NCI-H2196 treated with DMSO at 0.1 percent for 48 hours (cell line): Measurements from ENCODE around the gene SIRPG.
"Not testable (repeated sequence)": the region's sequence is repeated elsewhere in the genome, so short reads cannot be mapped to it uniquely, and the experiment has no call there.

Source experiments
- DNase-seq: peaks from one replicate; lab custom pipeline; 2025; ENCODE audit not compliant: unreplicated experiment; lab: John Stamatoyannopoulos, UW

SIRPG gene

DNA sequence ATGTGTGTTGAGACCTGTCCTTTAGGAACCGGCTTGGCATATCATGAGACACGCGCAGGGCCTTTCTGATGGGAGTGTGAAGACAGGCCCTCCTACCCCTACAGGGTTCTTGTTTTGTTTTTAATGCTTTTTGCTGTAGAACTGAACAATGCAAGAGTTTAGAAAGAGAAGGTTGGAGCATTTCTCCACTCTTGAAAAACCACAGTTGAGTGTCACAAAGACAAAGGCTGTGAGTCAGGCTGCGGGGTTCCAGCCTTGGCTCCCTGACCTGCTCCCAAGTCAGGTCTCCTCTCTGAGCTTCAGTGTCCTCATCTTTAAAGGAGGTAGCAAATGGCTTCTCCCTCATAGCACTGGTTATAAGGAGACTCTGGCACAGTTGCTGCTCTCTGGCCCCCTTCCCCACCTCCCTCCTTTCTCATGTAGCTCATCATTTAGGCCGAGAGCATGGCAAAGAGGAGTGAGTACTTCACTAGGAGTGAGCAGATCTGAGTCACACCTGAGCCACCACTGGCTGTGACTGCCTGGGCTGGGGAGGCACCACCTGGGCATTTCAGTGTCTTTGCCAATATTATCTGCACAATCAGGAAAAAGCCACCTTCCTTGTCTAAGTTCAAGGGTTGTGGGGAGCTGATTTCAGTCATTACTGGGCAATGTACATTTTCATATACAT is 48.8 kb downstream of the SIRPG start:
- DNase-seq, result not testable (repeated sequence)

DNA sequence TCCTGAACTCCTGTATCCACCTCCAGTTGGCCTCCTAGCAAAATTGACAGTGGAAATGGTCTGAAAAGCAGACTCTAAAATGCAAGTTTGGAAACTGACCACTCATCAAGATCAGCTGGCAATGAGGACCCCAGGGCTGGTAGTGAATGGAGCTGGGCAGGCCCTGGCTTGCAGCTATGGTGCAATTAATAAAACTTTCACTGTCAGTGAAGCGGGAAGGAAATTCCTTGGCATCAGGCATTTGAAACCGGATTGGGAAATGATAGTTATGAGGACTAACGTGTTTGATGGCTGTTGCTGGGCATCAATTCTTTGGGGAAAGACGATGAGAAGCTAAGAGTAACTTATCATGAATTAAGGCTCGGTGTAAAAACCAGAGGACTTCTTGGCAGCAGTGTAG is 56.8 kb downstream of the SIRPG start:
- DNase-seq, result no peak

DNA sequence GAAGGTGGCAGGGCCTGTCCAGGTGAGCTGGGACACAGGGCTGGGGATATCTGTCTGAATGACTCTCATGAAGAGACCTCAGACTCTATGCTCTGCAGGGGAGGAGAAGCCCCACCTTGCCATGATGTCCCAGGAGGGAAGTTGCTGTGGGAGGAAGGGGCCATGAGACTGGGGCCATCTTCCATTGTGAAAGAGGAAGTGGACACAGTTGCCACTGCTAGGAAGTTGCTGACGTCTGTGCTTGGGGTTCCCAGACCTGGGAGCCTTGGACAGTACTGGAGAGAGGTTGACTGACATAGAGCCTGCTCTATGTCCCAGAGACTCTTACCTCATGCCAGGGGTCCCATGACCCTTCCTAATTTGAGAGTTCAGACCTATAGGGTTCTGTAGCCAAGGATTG is 62.2 kb downstream of the SIRPG start:
- no peak for DNase-seq

DNA sequence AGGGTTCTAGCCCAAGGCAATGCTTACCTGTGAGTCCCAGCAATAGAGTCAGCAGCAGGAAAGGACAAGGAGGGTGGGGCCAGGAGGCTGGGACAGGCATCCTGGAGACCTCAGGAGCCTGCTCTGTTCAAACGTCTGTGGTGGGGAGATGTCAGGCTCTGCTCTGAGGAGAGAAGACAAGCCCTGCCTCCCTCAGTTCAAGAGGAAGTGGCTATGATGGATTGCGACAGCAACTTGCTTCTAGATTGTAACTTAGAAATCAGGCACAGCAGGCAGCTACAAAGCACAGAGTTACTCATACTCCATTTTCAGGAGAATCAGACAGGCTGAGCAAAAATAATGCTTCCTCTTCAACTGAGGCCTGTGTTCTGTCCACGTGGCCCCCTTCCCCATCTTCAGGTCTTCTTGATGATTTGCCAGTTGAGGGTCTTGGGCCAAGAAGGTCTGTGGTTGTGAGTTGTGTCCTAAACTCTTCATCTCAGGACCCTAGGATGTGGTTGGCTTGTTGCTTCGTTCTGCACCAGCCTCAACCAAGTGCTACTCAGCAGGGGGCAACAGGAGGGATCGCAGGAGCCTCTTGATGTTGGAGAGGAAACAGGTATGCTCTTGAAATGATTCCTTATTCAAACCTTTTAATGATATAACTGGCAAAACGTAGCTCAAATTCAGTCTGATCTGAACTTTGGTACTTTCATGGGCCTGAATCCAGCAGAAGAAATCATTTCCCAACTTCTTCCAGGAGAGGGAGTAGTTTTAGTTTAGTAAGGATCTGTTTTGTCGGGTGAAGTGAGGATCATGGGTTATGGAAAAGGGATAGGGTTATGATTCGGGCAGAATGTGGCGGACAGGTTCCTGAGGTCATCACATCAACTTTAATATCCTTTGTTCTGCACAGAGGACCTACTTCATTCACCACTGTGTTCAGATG is 68.8 kb downstream of the SIRPG start:
- DNase-seq, result no peak

DNA sequence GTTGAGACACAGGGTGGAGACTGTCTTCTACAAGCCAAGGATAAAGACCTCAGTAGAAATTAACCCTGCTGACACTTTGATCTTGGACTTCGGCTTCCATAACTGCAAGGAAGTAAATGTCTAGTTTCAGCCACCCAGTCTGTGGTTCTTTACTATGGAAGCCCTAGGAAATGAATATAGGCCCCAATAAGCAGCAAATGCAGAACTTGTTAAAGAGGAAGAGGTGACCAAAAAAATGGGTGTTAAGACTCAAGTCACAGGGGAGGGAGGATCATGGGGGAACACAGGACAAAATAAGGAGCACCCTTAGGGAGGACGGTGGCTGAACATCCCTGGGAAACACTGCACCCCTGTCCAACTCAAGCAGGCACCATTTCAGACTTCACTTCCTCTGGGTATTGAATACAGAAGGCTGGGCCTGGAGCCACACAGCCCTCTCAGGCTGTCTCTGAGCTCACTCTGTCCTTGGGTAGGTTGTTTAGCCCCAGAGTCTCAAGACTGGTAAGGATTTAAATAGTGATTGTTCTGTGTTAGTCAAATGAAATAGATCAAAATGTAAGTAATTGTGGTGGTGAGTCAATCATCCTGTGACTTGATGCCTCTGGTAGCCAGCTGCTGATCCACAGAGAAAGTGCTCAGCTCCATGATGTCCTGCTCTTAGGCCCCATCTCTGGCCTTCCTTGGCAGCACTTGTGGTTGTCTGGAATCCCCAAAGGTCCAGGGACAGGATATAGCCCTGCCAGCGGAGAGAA is 69.6 kb downstream of the SIRPG start:
- no peak for DNase-seq

DNA sequence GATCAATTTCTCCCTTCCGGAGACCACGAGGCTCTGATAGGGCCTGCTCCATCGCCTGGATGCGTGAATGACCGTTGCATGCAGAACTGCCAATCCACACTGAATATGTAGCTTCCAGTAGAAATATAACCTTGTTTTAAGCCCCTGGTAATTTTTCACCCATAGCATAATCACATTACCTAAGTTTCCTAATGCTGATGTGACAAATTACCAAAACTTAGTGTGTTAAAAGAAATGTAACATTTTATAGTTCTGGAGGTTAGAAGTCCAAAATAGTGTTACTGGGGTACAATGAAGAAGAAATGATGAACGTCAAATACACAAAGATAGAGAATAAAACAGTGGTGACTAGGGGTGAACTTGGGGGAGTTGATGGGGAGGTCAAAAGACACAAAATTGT is 78.1 kb downstream of the SIRPG start:
- no peak for DNase-seq
